CD4-positive, alpha-beta T cell treated with Interleukin-15 for 4 hours (primary cell): ENCODE results near the gene IL16.
A peak's percentile ranks its signal among the peaks of the same experiment; 100 is the strongest.
"Not testable (repeated sequence)": the region's sequence is repeated elsewhere in the genome, so short reads cannot be mapped to it uniquely, and the experiment has no call there.

Experiments used
- DNase-seq: peaks from one replicate; pipeline ENCODE4 v3.0.0-alpha.2; 2020; ENCODE audit warnings: low spot score

The IL16 gene

GRCh38 chr15:81196576-81197254 is at the start of gene IL16:
Gene IL16, plus strand, starts transcription at chr15:81196879. Its CDS starts 28,521 bp downstream, at chr15:81225400.
- no peak for DNase-seq

DNA sequence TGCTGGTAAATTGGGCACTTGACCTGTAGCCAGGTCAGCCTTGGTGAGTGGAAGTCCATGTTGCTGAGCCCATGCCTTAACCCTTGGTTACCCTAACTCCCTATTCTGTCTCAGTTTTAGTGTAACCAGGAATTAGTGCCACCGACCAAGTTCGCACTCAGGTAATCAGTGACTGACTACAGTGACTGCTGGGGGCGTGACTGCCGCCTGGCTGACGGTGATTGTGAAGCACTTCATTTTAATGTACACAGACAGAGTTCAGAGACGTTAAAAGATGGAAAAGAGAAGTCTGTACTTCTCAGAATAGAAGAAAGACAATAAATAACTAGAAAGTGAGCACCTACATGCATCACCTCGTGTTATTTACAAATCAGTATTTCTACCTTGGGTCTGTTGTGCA is 45.3 kb upstream of the IL16 start:
- DNase-seq = no peak

- DNase-seq = no peak
These were observed 44.3 kb upstream of the IL16 start for GRCh38 chr15:81152339-81152738.

GRCh38 chr15:81152799-81153198 is 43.9 kb upstream of the IL16 start:
- DNase-seq = no peak

DNA sequence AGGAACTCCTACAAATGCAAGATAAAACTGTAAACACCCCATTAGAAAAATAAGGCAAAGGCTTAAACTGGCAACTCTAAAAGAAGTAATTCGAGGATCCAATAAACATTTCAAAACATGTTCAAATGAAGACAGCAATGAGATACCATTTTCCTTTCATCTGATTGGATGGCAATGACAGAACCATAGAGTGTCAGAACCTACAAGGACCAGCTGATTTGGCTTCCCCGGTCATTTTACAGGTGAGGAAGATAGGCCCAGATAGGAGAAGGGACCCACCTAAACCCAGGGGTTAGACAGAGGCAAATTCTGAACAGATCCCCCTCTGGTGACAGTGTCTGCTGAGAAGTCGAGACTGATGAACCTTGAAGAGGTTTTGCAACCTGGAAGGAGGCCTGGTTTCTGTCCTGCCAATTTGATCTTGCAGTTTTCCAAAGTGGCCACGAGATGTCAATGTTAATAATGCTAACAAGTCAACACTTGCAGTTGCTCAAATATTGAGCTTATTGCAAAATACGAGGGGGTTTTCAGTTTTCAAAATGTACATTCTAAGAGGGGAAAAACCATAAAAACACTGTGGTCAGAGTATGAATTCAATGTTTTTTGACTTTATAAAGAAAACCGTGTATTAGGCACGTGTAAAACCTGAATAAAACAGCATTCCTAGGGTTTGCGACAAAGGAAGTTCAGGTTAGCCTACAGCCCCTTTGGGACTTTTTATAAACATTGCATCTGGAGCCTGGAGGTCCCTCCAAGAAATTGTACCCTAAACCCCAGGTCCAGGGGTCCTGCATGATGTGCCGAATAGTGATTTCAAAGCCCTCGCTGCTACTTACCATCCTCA is 41.1 kb upstream of the IL16 start:
- peak; percentile 18 for DNase-seq

DNA sequence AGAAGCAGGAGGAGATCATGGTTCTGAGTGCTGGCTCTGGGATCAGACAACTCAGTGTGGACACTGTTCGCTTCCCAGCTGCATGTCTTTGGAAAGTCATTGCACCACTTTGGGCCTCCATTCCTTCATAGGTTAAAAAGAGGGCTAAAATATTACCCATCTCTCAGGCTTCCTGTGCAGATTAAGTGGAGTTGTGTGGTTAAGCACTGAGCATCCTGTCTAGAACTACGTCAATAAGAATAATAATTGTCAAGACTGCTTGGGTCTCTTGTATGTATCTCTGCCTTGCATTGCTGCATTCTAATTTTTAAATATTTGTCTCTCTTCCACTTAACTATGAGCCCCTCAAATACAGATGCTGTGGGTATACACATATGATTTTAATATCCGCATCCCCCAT is 40.4 kb upstream of the IL16 start:
- DNase-seq = no peak

- DNase-seq = no peak
These were observed 39.3 kb upstream of the IL16 start for GRCh38 chr15:81157195-81157938.

DNA sequence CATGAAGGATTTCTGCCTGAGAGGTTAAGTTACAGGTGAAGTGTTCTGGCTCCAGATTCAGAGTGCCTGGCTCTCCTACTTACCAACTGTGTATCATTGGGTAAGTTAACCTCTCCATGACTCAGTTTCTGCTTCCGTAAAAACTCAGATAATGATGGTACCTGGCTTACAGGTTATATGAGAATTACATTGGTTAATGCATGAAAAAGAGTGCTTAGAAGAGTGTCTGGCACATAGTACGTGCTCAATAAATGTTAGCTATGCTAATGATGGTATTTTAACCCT is 38.8 kb upstream of the IL16 start:
- no peak for DNase-seq

DNA sequence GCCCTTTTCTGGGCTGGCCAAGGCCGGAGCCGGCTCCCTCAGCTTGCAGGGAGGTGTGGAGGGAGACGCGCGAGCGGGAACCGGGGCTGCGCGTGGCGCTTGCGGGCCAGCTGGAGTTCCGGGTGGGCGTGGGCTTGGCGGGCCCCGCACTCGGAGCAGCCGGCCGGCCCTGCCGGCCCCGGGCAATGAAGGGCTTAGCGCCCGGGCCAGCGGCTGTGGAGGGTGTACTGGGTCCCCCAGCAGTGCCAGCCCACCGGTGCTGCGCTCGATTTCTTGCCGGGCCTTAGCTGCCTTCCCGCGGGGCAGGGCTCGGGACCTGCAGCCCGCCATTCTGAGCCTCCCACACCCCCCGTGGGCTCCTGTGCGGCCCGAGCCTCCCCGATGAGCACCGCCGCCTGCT is 38.1 kb upstream of the IL16 start:
- DNase-seq = not testable (repeated sequence)

DNA sequence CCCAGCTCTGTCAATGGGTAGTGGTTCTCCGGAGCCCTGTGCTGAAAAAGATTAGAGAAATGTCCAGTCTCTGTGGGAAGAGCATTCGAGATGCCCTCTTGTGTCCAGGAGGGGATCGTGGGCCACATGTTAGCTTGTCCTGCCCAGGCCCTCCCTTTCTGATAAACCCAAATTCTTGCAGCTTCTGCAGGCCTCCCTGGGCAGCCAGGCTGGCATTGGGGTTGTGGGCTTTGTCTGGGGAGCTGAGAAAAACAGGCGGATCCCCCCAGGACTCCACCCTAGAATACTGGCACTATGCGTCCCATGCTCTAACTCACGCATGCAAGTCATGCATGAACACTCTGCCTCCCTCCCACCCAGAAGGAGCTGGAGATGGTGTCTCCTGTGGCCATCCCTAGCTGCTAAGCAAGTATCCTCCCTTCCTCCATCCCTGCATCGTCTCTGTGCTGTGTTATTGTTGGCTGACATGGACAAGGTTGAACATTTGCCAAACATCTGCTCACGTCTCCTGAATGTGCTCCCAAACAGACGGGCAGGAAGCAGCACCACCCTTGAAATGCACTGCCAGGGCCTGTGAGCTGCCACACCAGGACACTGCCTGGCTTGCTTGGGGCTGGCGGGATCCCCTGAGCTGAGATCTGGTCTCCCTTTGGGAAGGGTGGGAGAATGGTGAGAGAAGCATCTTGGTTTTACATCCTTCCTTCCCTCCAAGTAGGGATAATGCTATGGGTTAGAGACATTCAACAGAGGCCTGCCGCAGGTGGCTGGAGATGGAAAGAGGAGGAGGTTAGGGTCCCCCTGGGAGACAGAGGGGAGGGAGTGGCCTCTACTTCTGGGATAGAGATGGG is 36.1 kb upstream of the IL16 start:
- no peak for DNase-seq

DNA sequence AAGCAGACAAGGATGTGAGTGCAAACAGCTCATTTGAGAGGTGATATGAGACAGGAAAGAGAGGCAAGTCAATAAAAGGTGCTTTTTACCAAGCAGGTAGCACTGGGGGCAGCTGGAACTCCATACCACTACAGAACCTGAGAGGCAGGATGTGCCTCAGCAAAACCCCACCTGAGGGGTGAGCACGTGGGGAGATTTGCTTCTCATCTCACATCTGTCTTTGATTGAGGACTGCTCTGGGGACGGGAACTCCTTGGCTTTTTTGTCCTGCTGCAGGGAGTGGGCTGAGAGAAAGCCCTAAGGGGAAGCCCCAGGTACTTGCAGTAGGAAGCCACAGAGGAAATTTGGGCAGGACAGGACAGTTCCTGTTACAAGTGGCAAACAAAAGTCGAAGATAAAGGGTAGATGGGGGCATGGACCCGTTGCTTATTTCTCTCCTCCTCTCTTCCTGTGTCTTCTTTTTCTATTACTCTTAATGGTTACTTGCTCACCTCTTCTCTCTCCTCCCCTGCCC is 35.5 kb upstream of the IL16 start:
- DNase-seq = no peak

DNA sequence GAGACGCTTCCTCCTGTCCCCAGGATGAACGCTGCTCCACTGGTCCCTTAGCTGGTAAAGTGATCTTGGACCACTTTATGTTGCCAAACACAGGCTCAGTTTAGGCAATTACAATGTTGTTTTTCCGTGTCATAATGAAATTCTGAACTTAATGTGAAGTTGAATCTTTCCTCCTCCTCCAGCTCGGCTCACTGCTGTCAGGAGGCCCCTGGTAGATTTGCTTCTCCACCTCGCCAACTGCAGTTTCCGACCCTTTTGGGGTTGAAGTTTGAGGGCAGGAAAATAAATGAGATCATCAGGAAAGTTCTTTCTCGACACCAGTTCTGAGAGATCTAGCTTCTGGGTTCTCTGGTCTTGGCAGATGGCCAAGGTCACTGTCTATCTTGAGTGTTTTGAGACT is 34.8 kb upstream of the IL16 start:
- DNase-seq = no peak

DNA sequence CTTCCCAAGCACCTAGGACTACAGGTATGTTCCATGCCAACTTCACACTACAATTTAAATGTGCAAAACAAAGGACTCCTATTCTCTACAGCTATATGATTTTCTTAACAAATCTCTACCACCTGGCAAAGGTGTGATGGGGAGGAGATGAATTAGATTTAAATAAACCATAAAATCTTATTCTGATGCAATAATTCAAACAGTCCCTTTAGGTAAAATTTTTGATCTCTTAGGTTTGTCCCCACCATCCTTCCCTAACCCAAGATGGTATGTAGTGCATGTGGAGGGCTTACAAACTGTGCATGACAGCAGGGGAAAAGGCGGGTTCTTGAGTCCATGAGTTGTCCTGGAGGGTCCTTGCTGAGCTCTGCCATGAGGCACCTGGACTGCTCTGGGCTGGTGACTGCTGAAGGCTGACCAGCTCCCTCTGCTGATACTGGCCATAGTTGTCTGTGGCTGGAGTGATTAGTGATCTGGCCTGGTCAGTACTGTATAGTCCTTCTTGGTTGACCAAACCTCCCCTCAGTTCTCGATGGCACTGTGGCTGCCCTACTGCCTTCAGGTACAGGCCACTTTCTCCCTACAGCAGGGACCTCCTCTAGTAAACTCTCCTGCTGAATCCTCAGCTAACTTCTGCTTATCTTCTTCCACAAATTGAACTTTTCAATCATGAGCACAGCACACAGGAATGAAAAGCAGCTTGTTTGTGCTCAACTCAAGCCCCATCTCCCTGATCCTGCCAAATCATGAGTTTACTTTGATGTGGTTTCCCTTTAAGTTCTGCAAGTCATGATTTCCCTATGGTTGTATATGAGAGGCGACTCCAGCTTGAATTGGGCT is 32.5 kb upstream of the IL16 start:
- DNase-seq = no peak

- no peak for DNase-seq
These were observed 31.1 kb upstream of the IL16 start for GRCh38 chr15:81165535-81165934.

DNA sequence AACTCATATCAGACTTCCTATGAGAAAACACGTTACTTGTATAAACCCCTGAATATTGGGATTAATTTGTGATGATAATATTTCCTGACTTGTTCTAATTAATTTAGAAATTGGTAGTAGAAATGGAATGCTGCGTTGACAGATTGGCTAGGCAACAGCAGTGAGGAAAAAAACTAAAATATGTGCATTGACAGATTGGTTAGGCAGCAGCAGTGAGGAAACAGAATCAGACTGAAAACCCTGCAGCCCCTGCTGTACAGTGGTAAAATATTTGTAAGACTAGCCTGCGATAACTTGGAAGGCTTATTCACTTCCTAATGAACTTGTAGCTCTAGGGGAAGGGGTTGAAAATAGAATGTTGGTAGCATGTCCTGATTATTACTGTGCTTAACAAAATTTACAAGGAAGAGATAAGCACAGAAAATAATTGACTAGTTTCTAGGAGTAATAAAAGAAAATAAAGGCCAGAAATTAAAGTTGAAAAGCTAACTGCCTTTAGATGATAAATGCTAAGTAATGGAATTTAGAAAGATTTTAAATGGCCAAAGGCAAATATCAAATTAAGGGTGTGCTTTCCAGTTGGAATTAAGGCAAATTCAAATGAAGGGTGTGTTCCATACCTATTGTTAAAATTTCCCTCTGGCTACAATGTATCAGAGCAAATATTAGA is 29.9 kb upstream of the IL16 start:
- no peak for DNase-seq

- DNase-seq = no peak
These were observed 28.6 kb upstream of the IL16 start for GRCh38 chr15:81168131-81168526.

DNA sequence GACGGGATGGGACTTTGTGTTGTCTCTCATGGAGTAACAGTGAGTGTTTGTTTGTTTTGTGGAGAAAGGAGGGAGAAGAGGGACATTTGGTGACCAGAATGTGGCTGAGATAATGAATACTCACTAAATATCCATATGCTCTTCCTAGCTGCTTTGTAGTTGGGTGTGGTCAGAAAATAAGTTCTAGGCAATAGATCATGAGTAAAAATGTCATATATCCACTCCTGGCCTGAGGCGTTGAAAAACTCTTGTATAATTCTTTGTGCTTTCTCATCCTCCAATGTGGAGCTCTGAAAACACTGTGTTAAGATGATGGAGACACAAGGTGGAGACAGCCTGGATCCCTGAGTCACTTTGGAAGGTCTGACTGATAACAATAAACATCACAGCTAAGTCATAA is 28.0 kb upstream of the IL16 start:
- no peak for DNase-seq

GRCh38 chr15:81170511-81170910 is 26.2 kb upstream of the IL16 start:
- no peak for DNase-seq

- DNase-seq = no peak
These were observed 25.4 kb upstream of the IL16 start for GRCh38 chr15:81171286-81171685.

DNA sequence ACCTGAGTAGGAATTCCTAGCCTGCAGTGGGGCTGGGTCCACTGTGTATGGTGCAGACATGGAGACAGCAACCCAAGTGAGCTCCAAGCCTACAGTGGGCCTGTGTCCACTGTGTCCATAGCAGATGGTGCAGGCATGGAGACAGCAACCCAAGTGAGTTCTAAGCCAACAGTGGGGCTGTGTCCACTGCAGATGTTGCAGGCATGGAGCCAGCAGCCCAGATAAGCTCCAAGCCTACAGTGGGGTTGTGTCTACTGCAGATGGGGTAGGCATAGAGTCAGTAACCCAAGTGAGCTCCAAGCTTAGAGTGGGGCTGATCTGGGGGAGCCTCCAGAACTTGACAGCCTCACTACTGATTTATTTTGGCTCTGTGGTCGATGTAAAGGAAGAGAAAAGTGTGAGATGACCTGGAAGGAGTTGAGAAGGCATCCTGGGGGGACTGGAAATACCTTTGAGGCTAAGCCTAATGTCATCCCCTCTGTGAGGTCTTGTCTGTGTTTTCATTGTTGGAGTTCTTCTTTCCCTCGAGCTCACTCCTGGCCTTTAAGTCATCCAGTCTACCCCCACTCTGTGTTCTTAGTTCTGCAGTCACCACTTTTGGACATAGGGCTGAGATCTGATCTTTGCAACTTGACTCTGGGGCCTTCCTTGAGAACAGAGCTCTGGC is 22.4 kb upstream of the IL16 start:
- DNase-seq = no peak
